Caco-2 (cell line): ENCODE results near the gene TPK1. TPM values are rescaled to one million over a fixed set of nuclear protein-coding genes. Genes with fewer than 3 reads are reported as not detected.
"Not testable (repeated sequence)": the region's sequence is repeated elsewhere in the genome, so short reads cannot be mapped to it uniquely, and the experiment has no call there.

Source experiments
- BruUV-seq: library from RNA; stranded (reverse); fragments of 400-500 nt; replicated peaks from 2 replicates; lab custom pipeline; 2021; lab: Mats Ljungman, UMichigan
- CTCF ChIA-PET: fragments of 300-600 bp; sonication (Branson Sonifier 250); formaldehyde crosslinking; loops from one replicate; lab custom pipeline; 2022; ENCODE audit warnings: antibody characterized with exemption; lab: Charles Lee
- POLR2A ChIA-PET: fragments of 300-600 bp; sonication (Branson Sonifier 250); formaldehyde crosslinking; loops from one replicate; lab custom pipeline; 2022; ENCODE audit warnings: antibody characterized with exemption; lab: Charles Lee
- DNase-seq, 2 experiments: peaks; one replicate each; pipeline versions ENCODE4 v3.0.0 to v3.0.0-alpha.2; 2020 to 2022
- H3K27me3 ChIP-seq: replicated peaks from 2 replicates; pipeline ENCODE4 v1.6.0; 2011; ENCODE audit warnings: low read length; ENCODE audit not compliant: control insufficient read depth, insufficient read depth
- H3K36me3 ChIP-seq: 2 replicates; pipeline ENCODE4 v1.5.1; 2011; ENCODE audit warnings: low read length; ENCODE audit not compliant: control insufficient read depth, insufficient read depth
- H3K4me1 ChIP-seq: fragments of 250-450 bp; sonication (Bioruptor Pico); 2 replicates; pipeline ENCODE4 v1.5.1; 2020; ENCODE audit warnings: mild to moderate bottlenecking
- H3K4me3 ChIP-seq: 2 replicates; pipeline ENCODE4 v1.5.1; 2011; ENCODE audit warnings: low read depth, mild to moderate bottlenecking, control low read depth, low read length
- H3K9me3 ChIP-seq: fragments of 250-450 bp; sonication (Bioruptor Pico); 2 replicates; pipeline ENCODE4 v1.5.1; 2020; ENCODE audit warnings: mild to moderate bottlenecking, moderate library complexity
- H3K27ac Mint-ChIP-seq: one replicate; pipeline ENCODE4 v1.8.0; 2022; ENCODE audit warnings: mixed read lengths; ENCODE audit not compliant: unreplicated experiment
- H3K27me3 Mint-ChIP-seq: one replicate; pipeline ENCODE4 v1.8.0; 2022; ENCODE audit warnings: mixed read lengths; ENCODE audit not compliant: insufficient read depth, unreplicated experiment
- H3K36me3 Mint-ChIP-seq: one replicate; pipeline ENCODE4 v1.8.0; 2022; ENCODE audit warnings: mild to moderate bottlenecking, mixed read lengths; ENCODE audit not compliant: insufficient read depth, unreplicated experiment
- H3K4me1 Mint-ChIP-seq: one replicate; pipeline ENCODE4 v1.8.0; 2022; ENCODE audit warnings: low read depth, mixed read lengths; ENCODE audit not compliant: unreplicated experiment
- H3K4me3 Mint-ChIP-seq: one replicate; pipeline ENCODE4 v1.8.0; 2022; ENCODE audit warnings: mild to moderate bottlenecking, moderate library complexity, mixed read lengths; ENCODE audit not compliant: unreplicated experiment
- H3K9me3 Mint-ChIP-seq: one replicate; pipeline ENCODE4 v1.8.0; 2022; ENCODE audit warnings: mixed read lengths; ENCODE audit not compliant: unreplicated experiment
- CTCF ChIP-seq, 2 experiments: fragments of 200-600 bp in 1 of 2; IDR thresholded peaks; 1 replicate in 1 of 2; 2 replicates in 1 of 2; pipeline versions ENCODE4 v1.5.1 to v1.8.0; 2011 to 2022; ENCODE audit warnings: antibody characterized with exemption in 1 of 2, control low read depth in 1 of 2, inconsistent platforms in 1 of 2, low read depth in 1 of 2, low read length in 1 of 2, mild to moderate bottlenecking in 1 of 2, moderate library complexity in 1 of 2; ENCODE audit not compliant: insufficient read depth in 1 of 2, severe bottlenecking in 1 of 2, unreplicated experiment in 1 of 2
- intact Hi-C: fragments of 100-400 bp; cut with micrococcal nuclease; formaldehyde crosslinking; loops from one replicate; pipeline ENCODE4 v1.10.0; 2022; ENCODE audit not compliant: unreplicated experiment
- total RNA-seq: library from RNA; stranded (reverse); gene quantifications from 2 replicates; pipeline ENCODE4 v1.2.3, GENCODE V29; 2022

TPK1 gene
- total RNA-seq, 1 experiment from 2014 or later = 86.6 TPM

- Mint-ChIP-seq H3K27me3 (no peaks in the 10 kb centered on the region), H3K36me3 (peaks cover 2% of the 10 kb centered on the region), H3K9me3 (peaks cover 4% of the 10 kb centered on the region), H3K4me3 (no peak overlapping the region), H3K27ac (no peak overlapping the region), H3K4me1 (peaks cover 9% of the 10 kb centered on the region)
- Histone ChIP-seq H3K4me3 (no peak overlapping the region), H3K27me3 (no peaks in the 10 kb centered on the region), H3K36me3 (no peaks in the 10 kb centered on the region), H3K9me3 (no peaks in the 10 kb centered on the region), H3K4me1 (peaks cover 25% of the 10 kb centered on the region)
- ChIA-PET POLR2A (no interaction called here), CTCF (no interaction called here)
- no TSS peak for BruUV-seq
- intact Hi-C loops = no loop called here
- DNase-seq = no peak
- no peak for TF ChIP-seq CTCF (IDR thresholded peaks at IDR 0.05; ENCODE audit: insufficient read depth in 1 of 2, low read depth in 1 of 2, low read length in 1 of 2, severe bottlenecking in 1 of 2, unreplicated experiment in 1 of 2)
Observed at GRCh38 chr7:144782883-144783282, 53.0 kb downstream of the TPK1 start.

- Histone ChIP-seq H3K27me3 (no peaks in the 10 kb centered on the region), H3K4me3 (no peak overlapping the region), H3K4me1 (peaks cover 32% of the 10 kb centered on the region), H3K36me3 (no peaks in the 10 kb centered on the region), H3K9me3 (no peaks in the 10 kb centered on the region)
- peaks cover 6% of the 10 kb centered on the region for H3K36me3 Mint-ChIP-seq
- H3K9me3 Mint-ChIP-seq = peaks cover 9% of the 10 kb centered on the region
- BruUV-seq = no TSS peak
- ChIA-PET POLR2A (no interaction called here), CTCF (no interaction called here)
- no peaks in the 10 kb centered on the region for H3K27me3 Mint-ChIP-seq
- no peak for DNase-seq
- intact Hi-C loops = no loop called here
- no peak overlapping the region for H3K27ac Mint-ChIP-seq
- peaks cover 30% of the 10 kb centered on the region for H3K4me1 Mint-ChIP-seq
- H3K4me3 Mint-ChIP-seq = no peak overlapping the region
- TF ChIP-seq CTCF (IDR thresholded peaks at IDR 0.05; ENCODE audit: insufficient read depth in 1 of 2, low read depth in 1 of 2, low read length in 1 of 2, severe bottlenecking in 1 of 2, unreplicated experiment in 1 of 2) = no peak
Observed at GRCh38 chr7:144780071-144780608, 55.7 kb downstream of the TPK1 start.

- H3K36me3 ChIP-seq, CTCF ChIA-PET, H3K36me3 Mint-ChIP-seq, H3K27me3 ChIP-seq, H3K27me3 Mint-ChIP-seq, H3K4me3 ChIP-seq, BruUV-seq, POLR2A ChIA-PET, H3K9me3 ChIP-seq, DNase-seq, intact Hi-C loops, H3K9me3 Mint-ChIP-seq, H3K4me3 Mint-ChIP-seq: not testable (repeated sequence)
- Mint-ChIP-seq H3K4me1 (peaks cover 30% of the 10 kb centered on the region), H3K27ac (peak overlapping the region; percentile 81)
- peaks cover 26% of the 10 kb centered on the region for H3K4me1 ChIP-seq
Observed at GRCh38 chr7:144777889-144778288, 58.0 kb downstream of the TPK1 start.
